Measurements from ENCODE around the gene SS18L1. TPM values are rescaled to one million over a fixed set of nuclear protein-coding genes. Genes with fewer than 3 reads are reported as not detected.
A peak's percentile ranks its signal among the peaks of the same experiment; 100 is the strongest.
"Not testable (repeated sequence)": the region's sequence is repeated elsewhere in the genome, so short reads cannot be mapped to it uniquely, and the experiment has no call there.

The SS18L1 gene
- total RNA-seq, 1 experiment from 2014 or later, result 10.1 TPM

DNA sequence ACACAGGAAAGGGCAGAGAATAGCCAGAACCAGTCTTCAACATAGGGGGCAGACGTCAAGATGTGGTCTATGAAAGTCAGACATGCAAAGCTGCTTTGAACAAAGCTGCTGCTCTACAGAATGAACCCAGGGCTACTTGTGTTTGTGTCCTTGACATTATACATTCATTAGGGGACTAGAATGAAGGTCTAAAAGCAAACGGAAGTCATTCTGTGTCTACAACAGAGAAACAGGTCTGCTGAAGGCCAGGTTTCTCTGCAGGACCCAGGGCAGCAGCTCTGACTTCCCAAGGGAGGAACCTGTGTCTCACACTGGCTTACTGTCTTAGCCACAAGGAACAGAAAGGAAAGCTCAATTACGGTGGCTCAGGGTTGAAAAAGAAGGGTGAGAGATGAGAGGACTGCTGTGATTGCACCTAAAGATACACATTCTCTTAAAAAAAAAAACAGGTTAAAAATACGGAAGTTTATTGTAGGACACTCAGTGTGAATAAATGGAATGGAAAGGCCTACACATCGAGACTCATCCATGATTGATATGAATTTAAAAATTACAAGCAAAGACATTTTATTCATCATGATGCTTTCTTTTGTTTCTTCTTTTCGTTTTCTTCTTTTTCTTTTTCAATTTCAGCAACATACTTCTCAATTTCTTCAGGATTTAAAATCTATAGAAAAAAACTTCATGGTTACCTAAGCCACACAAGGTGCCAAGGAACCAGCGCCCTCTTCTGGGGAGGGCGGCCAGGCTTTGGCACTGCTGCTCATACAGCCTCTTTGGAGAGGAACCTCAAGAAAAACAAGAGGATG is 7.1 kb upstream of the SS18L1 start:
- peak; percentile 69 for DNase-seq (ENCODE audit: low read depth)

DNA sequence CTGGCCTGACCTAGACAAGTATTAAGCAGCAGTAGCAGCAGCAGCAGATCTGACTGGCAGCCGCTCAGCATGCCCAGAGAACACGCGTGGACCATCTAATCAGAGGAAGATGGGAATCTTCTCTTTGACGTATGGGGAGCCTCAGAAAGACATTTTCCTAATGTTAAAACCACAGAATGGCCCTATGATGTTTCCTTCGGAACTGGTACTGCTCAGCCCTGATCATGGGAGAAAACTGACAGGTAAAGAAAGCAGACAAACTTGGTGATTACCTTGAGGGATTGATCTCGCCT is 6.5 kb upstream of the SS18L1 start:
- DNase-seq (ENCODE audit: low read depth), result no peak

DNA sequence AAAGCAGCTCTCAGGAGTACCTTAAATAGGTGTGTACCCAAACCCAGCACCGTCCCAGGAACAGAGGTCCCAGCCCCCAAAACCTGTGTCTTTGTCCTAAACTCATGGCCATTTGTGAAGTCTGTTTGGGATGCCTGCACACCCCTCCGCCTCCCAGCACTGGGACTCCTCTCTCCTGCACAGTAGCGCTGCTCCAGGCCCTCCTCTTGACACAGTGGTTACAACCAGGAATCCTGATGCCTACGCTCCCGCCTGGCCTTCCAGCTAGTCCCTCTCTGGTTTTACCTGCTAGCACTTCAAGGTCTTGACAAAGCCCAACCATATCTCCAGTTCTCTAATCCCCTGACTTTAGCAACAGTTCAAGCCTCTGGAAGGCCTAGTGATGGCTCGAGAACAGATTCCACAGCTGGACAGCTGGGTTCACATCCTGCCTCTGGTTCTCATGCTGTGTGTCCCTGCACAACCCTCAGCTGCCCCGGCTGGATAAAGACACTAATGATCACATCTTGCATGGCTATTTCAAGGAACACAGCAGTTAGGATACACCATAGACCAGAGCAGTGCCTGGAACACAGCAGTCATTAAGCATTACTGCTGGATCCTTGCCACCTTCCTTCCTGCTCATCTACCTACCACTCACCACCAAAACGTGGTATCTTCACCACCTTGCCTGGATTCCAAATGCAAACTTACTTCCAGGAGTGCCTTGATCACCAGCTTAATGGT is 5.9 kb upstream of the SS18L1 start:
- DNase-seq (ENCODE audit: low read depth), result no peak

DNA sequence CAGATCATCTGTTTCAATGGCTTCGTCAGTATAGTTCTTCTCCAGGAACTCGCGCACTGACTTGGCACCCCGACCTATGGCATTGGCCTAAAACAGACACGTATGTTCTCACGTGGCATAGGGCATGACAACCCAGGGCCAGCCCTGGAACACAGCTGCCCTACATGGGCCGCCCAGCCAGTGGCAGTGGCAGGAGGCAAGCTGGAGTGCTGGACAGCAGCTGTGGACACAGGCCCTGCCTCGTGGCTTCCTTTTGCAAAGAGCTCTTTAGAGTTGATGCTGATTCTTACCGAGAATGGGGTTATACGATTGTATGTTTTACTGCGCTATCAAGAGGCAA is 5.4 kb upstream of the SS18L1 start:
- no peak for DNase-seq (ENCODE audit: low read depth)

DNA sequence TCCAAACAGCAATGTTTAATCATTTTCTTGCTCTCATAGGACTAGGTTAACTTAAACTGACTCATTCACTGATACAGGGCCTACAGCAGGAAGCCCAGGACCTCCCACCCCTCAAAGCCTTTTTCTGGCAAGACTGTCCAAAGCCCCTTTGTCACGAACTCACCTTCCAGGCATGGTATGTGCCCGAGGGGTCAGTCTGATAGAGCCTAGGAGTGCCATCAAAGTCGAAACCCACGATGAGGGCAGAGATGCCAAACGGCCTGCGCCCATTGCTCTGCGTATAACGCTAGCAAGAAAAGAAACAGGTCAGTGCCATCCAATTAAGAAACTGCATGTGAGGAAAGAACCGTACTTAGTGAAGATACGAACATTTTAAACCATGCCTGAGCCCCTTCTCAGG is 4.7 kb upstream of the SS18L1 start:
- DNase-seq (ENCODE audit: low read depth), result no peak

DNA sequence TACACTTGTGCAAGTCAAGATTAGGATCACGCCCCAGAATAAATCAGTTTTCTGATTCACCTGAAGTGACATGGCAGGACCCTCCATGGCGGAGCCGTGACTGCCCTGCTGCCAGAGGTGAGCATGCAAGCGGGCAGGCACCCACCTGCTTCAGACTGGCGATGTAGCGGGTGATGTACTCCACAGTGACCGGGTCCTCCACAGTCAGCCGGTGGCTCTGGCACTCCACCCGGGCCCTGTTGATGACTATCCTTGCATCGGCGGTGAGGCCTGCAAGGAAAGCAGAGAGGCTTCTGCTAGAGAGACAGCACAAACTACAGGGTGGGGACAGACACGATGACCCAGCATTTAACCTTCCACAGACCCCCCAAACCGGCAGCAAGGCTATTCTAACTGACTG is 3.9 kb upstream of the SS18L1 start:
- no peak for DNase-seq (ENCODE audit: low read depth)

DNA sequence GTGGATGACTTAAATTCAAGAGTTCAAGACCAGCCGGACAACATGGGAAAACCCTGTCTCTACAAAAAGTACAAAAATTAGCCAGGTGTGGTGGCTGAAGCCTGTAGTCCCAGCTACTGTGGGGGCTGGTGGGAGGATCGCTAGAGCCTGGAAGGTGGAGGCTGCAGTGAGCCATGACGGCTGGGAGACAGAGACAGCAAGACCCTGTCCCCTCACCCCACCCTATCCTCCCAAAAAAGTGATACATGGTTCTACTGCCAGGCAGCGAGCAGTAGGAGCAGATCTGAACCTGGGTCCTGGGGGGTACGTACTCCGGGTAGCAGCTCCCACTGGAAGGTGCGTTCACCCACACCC is 2.5 kb upstream of the SS18L1 start:
- no peak for DNase-seq (ENCODE audit: low read depth)

DNA sequence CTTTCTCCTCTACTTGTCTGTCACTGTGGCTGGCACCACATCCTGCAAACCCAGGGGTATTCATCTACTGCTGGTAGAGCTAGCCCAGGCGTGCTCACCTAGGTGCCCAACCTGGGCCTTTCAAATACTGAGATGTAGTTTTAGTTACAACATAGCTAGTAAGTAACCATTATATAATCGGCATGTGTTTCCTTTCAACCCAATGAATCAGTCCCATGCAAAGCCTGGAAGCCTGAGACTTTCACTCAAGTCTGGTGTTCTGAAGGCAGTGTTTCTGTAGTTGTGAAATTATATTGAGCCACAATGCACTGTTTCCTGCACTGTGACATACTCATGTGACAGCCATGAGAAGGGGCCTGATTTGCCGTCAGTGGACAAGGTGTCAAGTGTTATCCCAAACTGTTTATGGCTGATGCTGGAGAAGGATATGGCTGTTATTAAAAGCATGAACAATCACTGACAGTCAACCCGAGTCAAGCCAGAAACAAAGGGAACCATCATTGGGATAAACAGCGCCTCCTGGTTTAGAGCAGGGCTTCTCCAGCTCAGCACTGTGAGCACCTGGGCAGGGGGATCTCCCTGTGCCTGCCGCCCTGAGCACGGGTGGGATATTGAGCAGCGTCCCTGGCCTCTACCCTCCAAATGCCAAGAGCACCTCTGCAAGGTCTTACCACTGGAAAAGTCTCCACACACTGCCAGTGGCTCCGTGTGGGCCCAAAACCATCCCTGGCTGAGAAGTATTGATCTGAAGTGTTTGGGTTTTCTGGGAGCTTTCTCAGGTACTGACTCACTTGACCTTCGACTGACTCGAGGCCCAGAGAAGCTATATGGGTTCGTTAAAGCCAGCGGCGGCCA is 1.9 kb upstream of the SS18L1 start:
- no peak for DNase-seq (ENCODE audit: low read depth)

DNA sequence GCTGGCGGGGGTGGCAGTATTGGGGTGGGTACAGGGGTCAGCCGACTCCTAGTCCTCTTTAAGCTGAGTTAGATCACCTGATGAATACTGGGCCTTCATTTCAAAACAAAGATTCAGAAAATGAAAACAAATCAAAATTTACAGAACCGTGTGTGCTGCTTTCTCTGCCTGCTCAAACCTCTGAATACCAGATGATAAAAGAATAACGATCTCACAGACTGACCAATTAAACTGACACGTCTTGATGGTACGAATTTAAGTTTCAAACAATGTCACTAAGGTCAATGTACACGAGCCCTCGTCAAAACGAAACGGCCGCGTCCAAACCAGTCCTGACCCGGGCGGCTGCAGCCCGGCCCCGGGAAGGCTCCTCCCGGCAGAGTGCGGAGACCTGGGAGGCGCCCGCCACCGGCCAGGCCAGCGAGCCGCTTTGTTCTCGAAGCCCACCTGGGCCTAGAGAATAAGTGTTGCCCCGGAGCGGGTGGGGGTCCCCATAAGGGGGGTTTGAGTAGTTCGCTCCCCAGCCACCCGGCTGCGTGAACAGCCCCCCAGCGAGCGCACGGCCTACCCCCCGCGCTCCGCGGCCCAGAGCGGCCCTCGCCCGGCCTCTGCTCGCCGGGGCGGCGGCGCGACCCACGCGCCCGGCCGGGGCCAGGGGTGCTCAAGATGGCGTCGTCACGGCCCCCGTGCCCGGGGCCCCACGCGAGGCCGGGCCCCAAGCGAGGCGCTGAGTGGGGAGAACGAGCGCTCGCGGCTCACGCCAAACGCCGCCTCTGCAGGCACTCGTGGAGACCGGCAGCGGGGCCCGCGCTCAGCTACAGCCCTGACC is 1.1 kb upstream of the SS18L1 start:
- DNase-seq (ENCODE audit: low read depth), result no peak

DNA sequence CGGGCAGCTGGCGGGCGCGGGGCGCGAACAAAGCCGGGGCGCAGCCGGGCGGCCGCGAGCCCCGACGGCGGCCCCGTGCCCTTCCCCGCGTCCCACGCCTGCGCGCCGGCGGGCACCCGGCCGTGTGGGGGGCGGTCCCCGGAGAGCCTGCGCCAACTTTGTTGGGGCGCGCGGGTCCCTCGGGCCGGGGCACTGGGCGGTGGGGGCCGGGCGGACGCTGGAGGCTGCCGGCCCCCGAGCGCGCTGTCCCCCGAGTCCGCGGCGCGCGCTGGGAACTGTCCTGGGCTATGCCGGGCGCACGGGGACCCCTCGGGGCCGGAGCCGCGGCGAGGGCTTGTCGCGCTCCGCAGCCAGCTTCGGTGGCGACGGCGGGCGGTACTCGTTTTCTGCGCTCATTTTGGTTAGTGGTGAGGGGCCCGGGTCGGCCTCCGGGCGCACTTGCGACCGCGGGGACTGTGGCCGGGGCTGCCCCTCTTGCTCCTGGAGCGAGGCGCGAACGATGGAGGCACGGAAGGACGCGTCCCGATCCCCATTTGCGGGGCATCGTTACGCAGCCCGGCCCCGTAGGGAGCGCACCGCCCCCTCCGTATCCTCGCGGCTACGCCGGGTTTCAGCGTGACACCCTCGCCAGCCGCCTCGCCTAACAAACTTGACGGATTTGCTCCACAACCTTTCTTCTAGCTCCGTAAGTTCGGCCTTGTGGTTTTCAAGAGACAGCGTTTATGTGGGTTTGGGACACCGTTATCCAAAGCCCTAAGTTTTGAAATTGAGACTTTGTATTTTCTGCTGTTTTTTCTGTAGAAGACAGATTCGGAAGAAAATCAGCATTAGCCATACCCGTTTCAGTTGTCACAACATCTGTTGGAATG is 622 bp downstream of the SS18L1 start:
- peak; percentile 71 for DNase-seq (ENCODE audit: low read depth)

DNA sequence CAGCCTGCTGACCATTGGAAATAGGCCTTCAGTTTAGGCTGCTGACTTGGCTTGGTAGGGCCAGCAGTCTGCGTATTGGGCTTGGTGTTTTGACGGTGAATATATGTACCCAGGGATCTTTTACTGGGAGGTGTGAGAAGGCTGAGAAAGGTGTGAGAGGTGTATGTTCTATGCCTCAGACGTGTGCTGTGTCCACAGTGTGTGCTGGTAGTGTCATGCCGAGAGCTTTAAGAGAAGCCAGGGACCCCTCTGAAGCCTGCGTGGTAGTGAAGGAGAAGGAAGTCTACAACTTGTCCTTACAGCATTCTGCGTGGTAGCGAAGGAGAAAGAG is 2.1 kb downstream of the SS18L1 start:
- no peak for DNase-seq (ENCODE audit: low read depth)

DNA sequence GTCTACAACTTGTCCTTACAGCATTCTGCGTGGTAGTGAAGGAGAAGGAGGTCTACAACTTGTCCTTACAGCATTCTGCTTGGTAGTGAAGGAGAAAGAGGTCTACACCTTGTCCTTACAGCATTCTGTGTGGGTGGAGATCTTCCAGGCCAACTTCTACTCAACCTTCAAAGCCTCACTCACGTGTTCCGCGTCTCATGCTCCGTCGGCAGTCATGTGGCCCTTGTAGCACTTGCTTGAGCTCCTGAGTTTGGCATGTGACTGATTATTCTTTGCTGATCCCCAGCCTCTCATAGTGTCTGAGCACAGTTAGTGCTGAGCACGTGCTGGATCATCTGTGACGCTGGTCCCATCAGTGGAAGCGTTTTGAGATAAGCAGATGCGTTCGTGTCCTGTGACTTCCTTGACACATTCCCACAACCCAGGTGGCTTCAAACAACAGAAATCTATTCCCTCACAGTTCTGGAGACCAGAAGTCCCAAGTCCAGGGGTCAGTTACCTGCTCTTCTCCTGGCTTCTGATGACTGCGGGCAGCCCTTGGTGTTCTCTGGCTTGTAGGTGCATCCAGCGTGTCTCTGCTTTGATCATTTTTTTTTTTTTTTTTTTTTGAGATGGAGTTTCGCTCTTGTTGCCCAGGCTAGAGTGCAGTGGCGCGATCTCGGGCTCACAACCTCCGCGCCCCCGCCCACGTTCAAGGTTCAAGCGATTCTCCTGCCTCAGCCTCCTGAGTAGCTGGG is 2.6 kb downstream of the SS18L1 start:
- no peak for DNase-seq (ENCODE audit: low read depth)

DNA sequence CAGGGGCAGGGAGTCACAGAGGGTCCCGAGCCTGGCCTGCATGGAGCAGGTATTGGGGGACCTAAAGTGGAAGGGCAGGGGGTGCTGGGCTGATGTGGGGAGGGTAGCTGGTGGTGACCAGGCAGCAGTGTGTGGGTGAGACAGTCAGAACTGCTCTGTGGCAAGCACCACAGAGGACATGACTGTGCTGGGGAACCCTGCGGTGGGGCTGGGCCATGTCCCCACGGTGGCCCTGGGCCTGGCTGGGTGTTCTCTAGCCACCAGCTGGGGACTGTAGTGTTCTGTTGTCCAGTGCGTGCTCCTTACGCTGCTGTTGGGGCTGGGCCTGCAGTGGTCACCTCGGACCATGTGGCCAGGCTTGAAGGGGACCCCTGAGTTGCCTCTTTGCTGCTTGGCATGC is 3.6 kb downstream of the SS18L1 start:
- DNase-seq (ENCODE audit: low read depth), result no peak

DNA sequence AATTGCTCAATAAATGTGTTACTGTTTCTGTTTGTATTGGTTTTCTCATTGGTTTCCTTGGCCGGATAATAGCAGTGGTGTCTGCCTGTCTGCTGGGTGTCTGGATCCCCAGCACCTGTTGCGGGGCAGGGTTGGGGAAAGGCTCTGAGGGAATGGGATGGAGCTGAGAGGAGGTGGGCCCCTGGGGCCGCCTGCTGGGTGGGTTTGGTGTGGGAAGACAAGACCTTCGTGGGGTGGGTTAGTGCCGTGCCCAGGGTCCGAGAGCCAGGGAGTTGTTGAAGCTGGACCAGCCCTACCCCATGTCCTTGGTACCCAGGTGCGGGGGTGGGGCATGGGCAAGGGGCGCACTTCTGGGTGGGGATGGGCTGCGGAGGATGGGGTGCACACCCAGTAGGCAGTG is 4.0 kb downstream of the SS18L1 start:
- DNase-seq (ENCODE audit: low read depth), result no peak

DNA sequence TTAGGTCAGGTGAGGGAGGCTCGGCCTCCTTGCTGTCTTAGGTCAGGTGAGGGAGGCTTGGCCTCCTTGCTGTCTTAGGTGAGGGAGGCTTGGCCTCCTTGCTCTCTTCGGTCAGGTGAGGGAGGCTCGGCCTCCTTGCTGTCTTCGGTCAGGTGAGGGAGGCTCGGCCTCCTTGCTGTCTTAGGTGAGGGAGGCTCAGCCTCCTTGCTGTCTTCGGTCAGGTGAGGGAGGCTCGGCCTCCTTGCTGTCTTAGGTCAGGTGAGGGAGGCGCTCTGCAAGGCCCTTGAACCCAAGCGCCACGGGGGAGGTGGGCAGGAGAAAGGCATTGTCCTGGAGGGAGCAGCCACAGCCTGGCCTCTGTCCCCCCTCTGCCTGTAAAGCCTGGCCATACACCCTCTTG is 4.8 kb downstream of the SS18L1 start:
- DNase-seq (ENCODE audit: low read depth), result not testable (repeated sequence)

DNA sequence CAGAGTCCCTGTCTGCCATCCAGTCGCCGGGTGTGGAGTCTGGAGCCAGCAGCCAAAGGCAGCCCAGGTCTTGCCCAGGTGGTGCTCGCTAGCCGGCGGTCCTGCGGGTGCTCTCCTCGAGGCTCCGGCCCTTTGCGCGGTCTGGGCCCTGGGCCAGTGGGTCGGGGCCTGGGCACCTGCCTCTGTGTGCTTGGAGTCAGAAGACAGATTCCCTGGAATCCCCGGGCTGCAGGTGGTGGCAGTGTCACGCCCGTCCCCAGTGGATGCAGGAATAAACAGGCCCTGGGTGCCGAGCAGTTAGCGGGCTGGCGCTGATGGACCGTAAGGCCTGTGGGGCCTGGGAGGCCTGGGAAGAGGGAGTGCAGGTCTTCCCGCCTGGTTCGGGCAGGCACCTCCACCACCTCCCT is 5.3 kb downstream of the SS18L1 start:
- DNase-seq (ENCODE audit: low read depth), result no peak

DNA sequence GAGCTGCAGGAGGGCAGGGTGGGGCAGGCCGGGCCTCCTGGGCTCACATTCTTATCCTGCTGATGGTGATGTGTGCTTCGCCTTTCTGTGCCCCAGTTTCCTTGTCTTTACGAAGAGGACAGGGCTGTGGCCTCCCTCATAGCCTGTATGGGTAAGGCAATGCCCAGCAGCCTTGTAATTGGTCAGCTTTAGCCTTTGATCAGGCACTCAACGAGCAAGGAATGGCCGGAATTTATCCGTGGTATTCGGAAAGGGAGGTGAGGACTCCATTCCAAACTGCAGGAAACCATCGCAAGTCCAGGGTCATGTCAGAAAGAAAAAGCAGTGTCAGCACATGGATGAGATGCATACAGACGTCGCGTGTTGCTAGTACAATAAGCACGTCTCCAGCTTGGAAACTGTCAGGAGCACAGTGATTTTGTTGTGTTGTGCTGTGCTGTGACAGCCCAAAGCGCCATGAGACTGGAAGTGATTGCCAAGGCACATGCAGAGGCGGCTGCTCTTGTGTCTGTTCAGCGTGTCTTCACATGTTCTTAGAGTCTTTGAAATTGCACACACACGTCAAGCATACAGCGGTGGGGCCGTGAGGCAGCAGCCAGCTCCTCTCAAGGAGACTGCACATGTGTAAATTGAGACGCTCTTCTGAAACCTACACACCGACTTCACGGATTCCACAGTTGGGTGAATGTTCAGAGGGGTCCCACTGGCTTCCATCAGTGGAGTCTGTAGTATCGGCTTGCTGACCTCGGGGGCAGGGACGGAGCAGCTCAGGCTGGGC is 6.2 kb downstream of the SS18L1 start:
- no peak for DNase-seq (ENCODE audit: low read depth)

DNA sequence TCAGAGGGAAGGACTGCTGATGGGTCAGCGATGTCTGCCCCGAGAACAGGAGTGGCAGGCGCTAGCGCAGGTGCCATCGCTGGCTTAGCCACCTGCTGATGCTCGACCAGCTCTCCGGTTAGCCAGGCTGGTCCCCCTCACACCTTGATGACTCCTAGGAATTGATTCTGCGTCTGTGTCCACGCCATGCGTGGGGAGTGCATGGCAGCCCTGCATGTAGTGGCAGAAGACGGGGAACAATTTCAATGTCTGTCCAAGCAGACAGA is 6.7 kb downstream of the SS18L1 start:
- no peak for DNase-seq (ENCODE audit: low read depth)

DNA sequence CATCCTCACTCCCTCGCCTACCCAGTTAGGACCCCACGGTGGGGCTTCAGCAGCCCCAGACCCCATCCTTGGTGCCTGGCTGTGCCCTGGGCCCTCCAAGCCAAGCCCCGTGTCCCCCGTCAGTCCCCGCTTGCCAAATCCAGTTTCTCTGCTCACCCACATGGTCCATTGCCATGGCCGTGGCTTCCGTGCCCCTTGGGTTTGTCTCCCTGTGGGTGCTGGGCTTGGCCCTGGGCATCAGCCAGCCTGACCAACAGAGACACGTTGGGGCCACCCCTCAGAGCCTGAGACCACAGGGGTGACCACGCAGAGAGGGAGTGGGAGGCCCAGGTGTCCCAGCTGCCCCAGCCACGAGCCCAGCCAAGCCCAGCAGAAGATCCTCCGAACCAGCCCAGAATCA is 7.7 kb downstream of the SS18L1 start:
- no peak for DNase-seq (ENCODE audit: low read depth)

DNA sequence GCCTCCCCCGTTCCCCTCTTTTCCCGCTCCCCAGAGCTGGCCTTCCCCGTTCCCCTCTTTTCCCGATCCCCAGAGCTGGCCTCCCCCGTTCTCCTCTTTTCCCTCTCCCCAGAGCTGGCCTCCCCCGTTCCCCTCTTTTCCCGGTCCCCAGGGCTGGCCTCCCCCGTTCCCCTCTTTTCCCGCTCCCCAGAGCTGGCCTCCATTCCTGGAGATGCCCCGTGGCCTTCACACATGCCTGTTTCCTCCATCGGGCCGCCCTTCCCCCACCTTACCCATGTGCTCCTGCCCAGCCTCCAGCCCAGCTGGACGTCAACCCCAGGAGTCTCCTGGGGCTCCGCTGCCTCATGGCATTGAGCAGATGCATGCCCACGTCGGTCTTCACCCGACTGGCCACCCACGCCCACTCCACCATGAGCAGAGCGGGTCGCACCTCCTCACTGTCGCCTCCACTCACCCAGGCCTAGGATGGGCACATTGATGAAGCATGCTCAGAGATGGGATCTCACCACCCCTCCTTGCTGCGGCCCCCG is 8.3 kb downstream of the SS18L1 start:
- no peak for DNase-seq (ENCODE audit: low read depth)
